Endodermal cell (in vitro differentiated cells): Measurements from ENCODE around the gene TNFRSF19. TPM values are rescaled to one million over a fixed set of nuclear protein-coding genes. Genes with fewer than 3 reads are reported as not detected.

Source experiments
- DNase-seq: peaks from one replicate; pipeline ENCODE4 v3.0.0-alpha.2; 2017
- H3K27ac ChIP-seq: 2 replicates; pipeline ENCODE4 v1.5.1; 2013; ENCODE audit warnings: mild to moderate bottlenecking, low read depth, low read length, moderate library complexity
- H3K27me3 ChIP-seq: 2 replicates; pipeline ENCODE4 v1.6.1; 2013; ENCODE audit warnings: mild to moderate bottlenecking, low read length, moderate library complexity; ENCODE audit not compliant: insufficient read depth, control insufficient read depth, poor library complexity, severe bottlenecking
- H3K36me3 ChIP-seq: 2 replicates; pipeline ENCODE4 v1.7.0; 2013; ENCODE audit warnings: mild to moderate bottlenecking, low read length, moderate library complexity; ENCODE audit not compliant: control insufficient read depth, insufficient read depth
- H3K4me1 ChIP-seq: one replicate; pipeline ENCODE4 v1.7.0; 2013; ENCODE audit warnings: low read length; ENCODE audit not compliant: control insufficient read depth, insufficient read depth
- H3K4me3 ChIP-seq: 2 replicates; pipeline ENCODE4 v1.5.1; 2013; ENCODE audit warnings: mild to moderate bottlenecking, low read length, moderate library complexity
- H3K9ac ChIP-seq: 2 replicates; pipeline ENCODE4 v1.6.1; 2013; ENCODE audit warnings: mild to moderate bottlenecking, low read length, moderate library complexity; ENCODE audit not compliant: poor library complexity, severe bottlenecking; ENCODE audit errors: extremely low read depth
- H3K9me3 ChIP-seq: 2 replicates; pipeline ENCODE4 v1.6.1; 2013; ENCODE audit warnings: mild to moderate bottlenecking, low read length, moderate library complexity; ENCODE audit not compliant: control insufficient read depth
- H3K27ac Mint-ChIP-seq: 2 replicates; pipeline ENCODE4 v1.8.0; 2020; ENCODE audit warnings: mixed read lengths
- H3K27me3 Mint-ChIP-seq: 2 replicates; pipeline ENCODE4 v1.8.0; 2021; ENCODE audit warnings: mild to moderate bottlenecking, mixed read lengths; ENCODE audit not compliant: insufficient read depth
- H3K36me3 Mint-ChIP-seq: 2 replicates; pipeline ENCODE4 v1.8.0; 2020; ENCODE audit warnings: low read depth, mixed read lengths
- H3K4me1 Mint-ChIP-seq: 2 replicates; pipeline ENCODE4 v1.8.0; 2020; ENCODE audit warnings: mixed read lengths
- H3K4me3 Mint-ChIP-seq: 2 replicates; pipeline ENCODE4 v1.8.0; 2020; ENCODE audit warnings: mild to moderate bottlenecking, moderate library complexity, mixed read lengths
- H3K9me3 Mint-ChIP-seq: 2 replicates; pipeline ENCODE4 v1.8.0; 2020; ENCODE audit warnings: mild to moderate bottlenecking, mixed read lengths
- WGBS, 2 experiments: methylation state at CpG; one replicate each; pipeline versions ENCODE4 v1.1.5 to v1.1.7; 2013; ENCODE audit warnings: missing lambda C conversion rate in 2 of 2, mixed read lengths in 1 of 2; ENCODE audit not compliant: insufficient coverage in 1 of 2, insufficient read length in 1 of 2; 5-methylcytosine and 5-hydroxymethylcytosine counted together
- total RNA-seq, 2 donors: library from RNA; stranded (reverse); fragmentation: NEBNext Ultra II Directional in 1 of 2; extraction: Animal tissue kit (Norgen Biotek cat#: 25700) in 1 of 2; gene quantifications; 2 replicates in 1 of 2; 3 replicates in 1 of 2; pipeline ENCODE4 v1.2.1, GENCODE V29; 2021
- TF ChIP-seq, protein P1 (sequence below): fragments of 200-600 bp; sonication (generic); conservative IDR thresholded peaks from 2 replicates; pipeline ENCODE4 v1.5.0; 2021; ENCODE audit warnings: antibody characterized with exemption, mild to moderate bottlenecking

Gene TNFRSF19
- total RNA-seq, 2 donors from 2014 or later = 9.2 to 13.0 TPM

GRCh38 chr13:23534090-23534489 lies 36.1 kb upstream of the TNFRSF19 start:
- Histone ChIP-seq H3K9ac (no peak overlapping the region), H3K27me3 (no peaks in the 10 kb centered on the region), H3K36me3 (no peaks in the 10 kb centered on the region), H3K4me1 (no peaks in the 10 kb centered on the region), H3K27ac (no peak overlapping the region), H3K4me3 (no peak overlapping the region), H3K9me3 (no peaks in the 10 kb centered on the region)
- no peaks in the 10 kb centered on the region for H3K27me3 Mint-ChIP-seq
- DNase-seq = no peak
- H3K4me1 Mint-ChIP-seq = no peaks in the 10 kb centered on the region
- TF ChIP-seq, protein P1, sequence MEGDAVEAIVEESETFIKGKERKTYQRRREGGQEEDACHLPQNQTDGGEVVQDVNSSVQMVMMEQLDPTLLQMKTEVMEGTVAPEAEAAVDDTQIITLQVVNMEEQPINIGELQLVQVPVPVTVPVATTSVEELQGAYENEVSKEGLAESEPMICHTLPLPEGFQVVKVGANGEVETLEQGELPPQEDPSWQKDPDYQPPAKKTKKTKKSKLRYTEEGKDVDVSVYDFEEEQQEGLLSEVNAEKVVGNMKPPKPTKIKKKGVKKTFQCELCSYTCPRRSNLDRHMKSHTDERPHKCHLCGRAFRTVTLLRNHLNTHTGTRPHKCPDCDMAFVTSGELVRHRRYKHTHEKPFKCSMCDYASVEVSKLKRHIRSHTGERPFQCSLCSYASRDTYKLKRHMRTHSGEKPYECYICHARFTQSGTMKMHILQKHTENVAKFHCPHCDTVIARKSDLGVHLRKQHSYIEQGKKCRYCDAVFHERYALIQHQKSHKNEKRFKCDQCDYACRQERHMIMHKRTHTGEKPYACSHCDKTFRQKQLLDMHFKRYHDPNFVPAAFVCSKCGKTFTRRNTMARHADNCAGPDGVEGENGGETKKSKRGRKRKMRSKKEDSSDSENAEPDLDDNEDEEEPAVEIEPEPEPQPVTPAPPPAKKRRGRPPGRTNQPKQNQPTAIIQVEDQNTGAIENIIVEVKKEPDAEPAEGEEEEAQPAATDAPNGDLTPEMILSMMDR = no peak
- 87 to 93% methylated on average over 2 to 5 of the region's 5 CpGs for WGBS, 2 experiments
- H3K36me3 Mint-ChIP-seq = no peaks in the 10 kb centered on the region
- peaks cover 8% of the 10 kb centered on the region for H3K9me3 Mint-ChIP-seq
- no peak overlapping the region for H3K27ac Mint-ChIP-seq
- H3K4me3 Mint-ChIP-seq = no peak overlapping the region

- Mint-ChIP-seq H3K4me3 (no peak overlapping the region), H3K27ac (no peak overlapping the region), H3K9me3 (no peaks in the 10 kb centered on the region), H3K4me1 (no peaks in the 10 kb centered on the region), H3K36me3 (no peaks in the 10 kb centered on the region), H3K27me3 (no peaks in the 10 kb centered on the region)
- Histone ChIP-seq H3K9ac (no peak overlapping the region), H3K36me3 (no peaks in the 10 kb centered on the region), H3K4me3 (no peak overlapping the region), H3K4me1 (no peaks in the 10 kb centered on the region), H3K9me3 (peaks cover 9% of the 10 kb centered on the region), H3K27me3 (no peaks in the 10 kb centered on the region), H3K27ac (no peak overlapping the region)
- TF ChIP-seq, protein P1 = no peak
- 98 to 100% methylated on average over 2 of the region's 4 CpGs for WGBS, 2 experiments
- DNase-seq = no peak
These were observed 28.9 kb upstream of the TNFRSF19 start for GRCh38 chr13:23541221-23541824.

DNA sequence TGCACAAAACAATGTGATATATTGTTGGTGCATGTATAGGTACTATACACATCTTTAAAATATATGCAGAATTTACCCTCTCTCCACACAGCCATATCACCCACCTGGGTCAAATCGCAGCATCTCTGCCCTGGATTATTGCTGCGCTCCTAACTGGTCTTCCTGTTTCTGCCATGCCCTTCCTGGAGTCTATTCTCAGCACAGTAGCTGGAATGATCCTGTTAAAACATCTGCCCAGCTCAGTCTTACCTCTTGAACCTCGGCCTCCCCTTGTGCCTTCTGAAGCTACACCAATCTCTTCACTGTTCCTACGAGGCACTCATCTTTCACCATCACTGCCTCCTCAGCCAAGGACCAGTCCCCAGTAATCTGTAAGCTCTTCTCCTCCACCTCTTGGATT lies 25.5 kb upstream of the TNFRSF19 start:
- Histone ChIP-seq H3K4me1 (no peaks in the 10 kb centered on the region), H3K9me3 (peaks cover 13% of the 10 kb centered on the region), H3K9ac (no peak overlapping the region), H3K4me3 (no peak overlapping the region), H3K27me3 (peaks cover 6% of the 10 kb centered on the region), H3K36me3 (no peaks in the 10 kb centered on the region), H3K27ac (no peak overlapping the region)
- Mint-ChIP-seq H3K9me3 (peaks cover 2% of the 10 kb centered on the region), H3K36me3 (no peaks in the 10 kb centered on the region), H3K27ac (no peak overlapping the region), H3K27me3 (peaks cover 10% of the 10 kb centered on the region), H3K4me3 (no peak overlapping the region), H3K4me1 (no peaks in the 10 kb centered on the region)
- TF ChIP-seq, protein P1 = no peak
- 93 to 96% methylated on average over 4 of the region's 4 CpGs for WGBS, 2 experiments
- DNase-seq = no peak
